NCI-H526 treated with DMSO at 0.1 percent for 48 hours (cell line): ENCODE measurements around the gene NEK1.
"Not testable (repeated sequence)": the region's sequence is repeated elsewhere in the genome, so short reads cannot be mapped to it uniquely, and the experiment has no call there.

Experiments
- DNase-seq: peaks from one replicate; lab custom pipeline; 2025; lab: John Stamatoyannopoulos, UW

The NEK1 gene

DNA sequence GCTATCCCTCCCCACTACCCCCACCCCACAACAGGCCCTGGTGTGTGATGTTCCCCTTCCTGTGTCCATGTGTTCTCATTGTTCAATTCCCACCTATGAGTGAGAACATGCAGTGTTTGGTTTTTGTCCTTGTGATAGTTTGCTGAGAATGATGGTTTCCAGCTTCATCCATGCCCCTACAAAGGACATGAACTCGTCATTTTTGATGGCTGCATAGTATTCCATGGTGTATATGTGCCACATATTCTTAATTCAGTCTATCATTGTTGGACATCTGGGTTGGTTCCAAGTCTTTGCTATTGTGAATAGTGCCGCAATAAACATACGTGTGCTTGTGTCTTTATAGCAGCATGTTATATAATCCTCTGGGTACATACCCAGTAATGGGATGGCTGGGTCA lies 118.1 kb downstream of the NEK1 start:
- DNase-seq, result not testable (repeated sequence)

DNA sequence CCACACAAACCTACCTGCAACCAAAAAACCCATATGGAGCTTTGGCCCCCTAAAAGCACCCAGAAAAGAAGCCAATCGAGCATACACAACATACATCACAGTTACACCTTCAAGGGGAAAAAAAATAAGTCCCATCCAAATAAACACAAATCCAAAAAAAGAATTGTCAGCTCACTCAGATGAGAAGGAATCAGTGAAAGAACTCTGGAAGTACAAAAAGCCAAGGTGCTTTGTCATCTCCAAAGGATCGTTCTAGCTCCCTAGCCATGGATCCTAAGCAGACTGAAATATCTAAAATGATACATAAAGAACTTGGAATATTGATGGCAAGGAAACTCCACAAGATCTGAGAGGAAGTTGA lies 119.2 kb downstream of the NEK1 start:
- DNase-seq, result no peak

DNA sequence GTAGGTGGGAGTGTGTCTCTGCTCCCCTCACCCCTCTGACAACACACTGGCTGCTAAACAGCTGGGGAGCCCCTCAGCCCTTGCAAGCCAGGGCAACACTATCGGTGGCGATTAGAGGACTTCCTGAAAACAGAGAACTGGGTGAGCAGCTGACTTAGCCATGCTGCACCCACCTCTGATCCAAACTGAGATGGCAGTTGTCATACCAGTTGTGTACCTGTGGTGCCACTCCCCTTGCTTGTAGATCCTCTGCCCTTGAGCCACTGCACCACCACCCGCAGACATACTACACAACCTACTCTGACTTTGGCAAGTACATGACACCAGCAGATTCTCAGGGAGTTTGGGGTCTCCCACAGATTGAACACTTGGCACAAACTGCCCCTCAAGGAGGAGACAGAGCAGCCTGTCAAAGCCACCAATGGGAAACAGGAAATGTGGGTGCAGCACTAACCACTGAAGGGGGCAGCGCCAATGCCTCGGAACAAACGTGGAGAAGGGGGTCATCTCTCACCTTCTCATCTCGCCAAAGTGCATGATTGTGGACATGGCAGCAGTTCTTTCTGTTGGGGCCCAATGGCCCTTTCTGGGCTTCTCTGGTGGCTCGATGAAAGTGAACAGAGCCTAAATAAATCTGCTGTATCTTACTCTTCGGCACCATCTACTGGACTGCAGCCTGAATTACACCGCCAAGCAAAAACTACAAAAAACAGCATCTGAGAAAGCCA lies 119.8 kb downstream of the NEK1 start:
- DNase-seq, result peak; percentile 19

DNA sequence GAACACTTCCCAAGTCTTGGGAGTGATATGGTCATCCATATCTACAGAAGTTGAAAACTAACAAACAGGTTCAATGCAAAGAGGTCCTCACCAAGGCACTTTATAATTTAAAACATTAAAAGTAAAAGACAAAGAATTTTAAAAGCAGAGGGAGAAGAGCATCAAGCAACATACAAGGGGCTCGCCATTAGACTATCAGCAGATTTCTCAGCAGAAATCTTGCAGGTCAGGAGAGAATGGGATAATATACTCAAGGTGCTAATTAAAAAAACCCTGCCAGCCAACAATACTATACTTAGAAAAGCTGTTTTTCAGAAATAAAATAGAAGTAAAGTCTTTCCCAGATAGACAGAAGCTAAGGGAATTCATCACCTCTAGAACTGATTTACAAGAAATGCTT lies 121.2 kb downstream of the NEK1 start:
- DNase-seq, result no peak

DNA sequence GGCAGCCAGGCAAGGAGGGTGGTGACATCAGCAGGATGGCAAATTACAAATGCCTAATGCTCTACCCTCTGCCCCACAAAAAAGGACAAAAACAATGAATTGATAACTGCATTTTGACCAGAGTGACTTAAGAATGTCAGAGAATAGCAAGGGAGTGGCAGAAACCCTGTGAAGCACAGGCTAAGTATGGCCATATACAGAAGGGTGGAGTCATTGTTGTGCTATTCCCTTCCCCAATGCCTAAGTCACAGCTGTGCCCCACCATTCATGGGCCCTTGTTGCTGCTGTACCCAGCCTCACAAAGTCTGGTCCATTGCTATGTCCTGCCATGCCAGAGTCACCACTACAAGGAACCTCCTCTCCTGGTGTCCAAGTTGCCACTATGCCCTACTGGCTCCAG lies 123.1 kb downstream of the NEK1 start:
- no peak for DNase-seq

DNA sequence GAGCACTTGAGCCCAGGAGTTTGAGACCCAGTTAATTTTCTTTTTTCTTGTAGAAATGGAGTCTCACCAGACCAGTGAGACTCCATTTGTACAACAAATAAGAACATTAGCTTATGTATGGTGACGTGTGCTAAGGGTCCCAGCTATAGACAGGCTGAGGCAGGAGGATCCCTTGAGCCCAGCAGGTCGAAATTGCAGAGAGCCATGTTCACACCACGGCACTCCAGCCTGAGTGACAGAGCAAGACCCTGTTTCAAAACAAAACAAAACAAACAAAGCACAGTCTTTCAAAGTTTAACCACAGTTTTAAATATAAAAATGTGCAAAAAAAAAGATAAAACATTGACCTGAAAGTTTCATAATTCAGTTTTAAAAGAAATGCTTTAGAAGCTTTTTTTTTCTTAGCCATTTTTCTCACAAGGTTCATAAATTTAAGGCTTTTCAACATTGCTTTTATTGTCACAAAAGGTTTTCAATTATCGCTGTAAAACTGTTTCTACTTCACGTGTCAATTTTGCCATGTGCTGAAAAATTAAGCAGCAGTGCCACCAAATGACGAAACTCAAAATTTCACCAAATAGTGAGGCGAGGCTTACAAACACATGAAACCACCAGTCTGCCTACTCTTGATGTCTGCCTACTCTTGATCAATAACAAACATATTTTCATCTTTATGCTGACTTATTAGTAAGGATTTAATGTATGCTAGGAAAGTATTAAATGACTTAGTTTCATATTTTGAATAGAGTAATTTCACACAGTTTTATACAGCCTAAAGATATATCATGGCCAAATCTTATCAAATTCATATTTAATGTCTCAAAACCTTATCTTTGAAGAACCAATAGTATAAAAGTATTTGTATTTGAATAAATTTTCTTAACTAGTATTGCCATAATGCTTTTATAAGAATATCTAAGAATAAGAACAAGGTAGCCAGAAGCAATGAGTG lies 126.3 kb downstream of the NEK1 start:
- DNase-seq, result peak; percentile 13

DNA sequence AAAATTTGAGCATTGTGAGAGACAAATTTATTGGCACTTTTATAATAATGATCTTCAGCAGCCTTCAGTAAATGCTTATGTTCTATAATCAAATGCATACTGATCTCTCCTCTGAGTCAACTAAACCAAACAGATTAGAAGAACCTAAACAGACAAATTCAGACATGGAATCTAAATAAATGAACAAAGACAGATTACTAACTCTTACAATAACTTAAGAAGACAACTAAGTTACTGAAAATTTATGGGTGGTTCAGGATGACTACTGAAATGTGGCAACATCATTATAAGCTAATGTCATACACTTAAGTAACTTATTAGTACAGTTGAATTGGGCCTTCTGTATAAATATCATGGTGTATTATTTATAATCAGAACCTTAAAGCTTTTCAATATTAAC lies 127.3 kb downstream of the NEK1 start:
- no peak for DNase-seq

DNA sequence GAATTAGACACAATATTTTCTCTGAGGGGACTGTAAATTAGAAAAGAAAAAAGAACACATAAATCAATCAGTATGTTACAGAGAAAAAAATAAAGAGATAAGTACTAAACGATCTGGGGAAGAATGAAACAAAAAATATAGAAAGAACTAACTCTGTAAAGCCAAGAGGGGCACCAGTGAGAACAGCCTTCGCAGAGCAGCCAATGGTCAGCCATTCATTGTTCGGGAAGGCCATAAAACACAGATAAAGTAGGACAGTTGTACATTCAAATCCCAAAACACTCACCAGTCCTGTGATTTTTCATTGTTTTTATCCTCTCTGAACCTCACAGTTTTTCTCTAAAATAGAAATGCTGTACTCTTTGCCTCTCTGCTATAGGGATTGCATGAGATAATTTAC lies 127.9 kb downstream of the NEK1 start:
- DNase-seq, result no peak

DNA sequence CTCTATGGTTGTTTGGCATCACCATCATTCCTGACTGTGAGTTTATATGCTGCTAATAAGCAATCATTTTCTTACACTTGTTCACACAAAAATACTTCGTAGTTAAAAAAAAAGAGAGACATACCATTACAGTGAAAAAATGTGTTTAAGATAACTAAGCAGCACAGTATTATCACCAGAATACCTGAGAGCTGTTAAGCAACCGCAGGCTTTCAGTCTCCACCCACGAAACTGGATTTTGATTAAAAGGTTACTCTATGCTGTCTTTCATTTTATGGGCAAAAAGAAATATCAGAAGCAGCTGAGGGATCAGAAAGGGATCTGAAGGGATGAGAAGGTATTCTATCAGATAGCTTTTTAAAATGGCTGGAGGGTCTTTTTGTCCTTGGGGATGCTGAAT lies 148.3 kb downstream of the NEK1 start:
- no peak for DNase-seq

DNA sequence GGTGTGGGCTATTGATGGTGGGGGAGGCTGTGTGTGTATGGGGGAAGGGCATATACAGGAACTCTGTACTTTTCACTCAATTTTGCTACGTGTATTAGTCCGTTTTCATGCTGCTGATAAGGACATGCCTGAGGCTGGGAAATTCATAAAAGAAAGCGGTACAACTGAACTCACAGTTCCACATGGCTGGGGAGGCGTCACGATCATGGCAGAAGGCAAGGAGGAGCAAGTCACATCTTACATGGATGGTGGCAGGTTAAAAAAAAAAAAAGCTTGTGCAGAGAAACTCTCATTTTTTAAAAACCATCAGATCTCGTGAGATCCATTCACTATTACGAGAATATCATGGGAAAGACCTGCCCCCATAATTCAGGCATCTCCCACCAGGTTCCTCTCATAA lies 152.3 kb downstream of the NEK1 start:
- DNase-seq, result no peak

DNA sequence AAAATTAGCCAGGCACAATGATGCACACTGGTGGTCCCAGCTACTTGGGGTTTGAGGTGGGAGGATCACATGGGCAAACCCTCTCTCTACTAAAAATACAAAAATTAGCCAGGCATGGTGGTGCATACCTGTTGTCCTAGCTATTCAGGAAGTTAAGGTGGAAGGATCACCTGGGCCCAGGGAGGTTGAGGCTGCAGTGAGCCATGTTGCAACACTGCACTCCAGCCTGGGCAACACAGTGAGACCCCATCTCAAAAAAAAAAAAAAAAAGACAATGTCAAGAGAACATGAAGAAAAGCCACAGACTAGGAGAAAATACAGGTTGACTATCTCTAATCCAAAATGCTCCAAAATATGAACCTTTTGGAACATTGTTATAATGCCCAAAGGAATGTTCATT lies 153.8 kb downstream of the NEK1 start:
- DNase-seq, result no peak

DNA sequence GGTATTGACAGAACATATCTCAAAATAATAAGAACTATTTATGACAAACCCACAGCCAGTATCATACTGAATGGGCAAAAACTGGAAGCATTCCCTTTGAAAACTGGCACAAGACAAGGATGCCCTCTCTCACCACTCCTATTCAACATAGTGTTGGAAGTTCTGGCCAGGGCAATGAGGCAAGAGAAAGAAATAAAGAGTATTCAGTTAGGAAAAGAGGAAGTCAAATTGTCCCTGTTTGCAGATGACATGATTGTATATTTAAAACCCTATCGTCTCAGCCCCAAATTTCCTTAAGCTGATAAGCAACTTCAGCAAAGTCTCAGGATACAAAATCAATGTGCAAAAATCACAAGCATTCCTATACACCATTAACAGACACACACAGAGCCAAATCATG lies 159.7 kb downstream of the NEK1 start:
- not testable (repeated sequence) for DNase-seq

DNA sequence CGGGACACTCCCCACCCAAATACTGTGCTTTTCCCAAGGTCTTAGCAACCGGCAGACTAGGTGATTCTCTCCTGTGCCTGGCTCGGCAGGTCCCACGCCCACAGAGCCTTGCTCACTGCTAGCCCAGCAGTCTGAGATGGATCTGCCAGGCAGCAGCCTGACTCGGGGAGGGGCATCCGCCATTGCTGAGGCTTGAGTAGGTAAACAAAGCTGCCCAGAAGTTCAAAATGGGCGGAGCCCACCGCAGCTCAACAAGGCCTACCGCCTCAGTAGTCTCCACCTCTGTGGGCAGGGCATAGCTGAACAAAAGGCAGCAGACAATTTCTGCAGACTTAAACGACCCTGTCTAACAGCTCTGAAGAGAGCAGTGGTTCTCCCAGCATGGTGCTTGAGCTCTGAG lies 163.4 kb downstream of the NEK1 start:
- DNase-seq, result not testable (repeated sequence)

DNA sequence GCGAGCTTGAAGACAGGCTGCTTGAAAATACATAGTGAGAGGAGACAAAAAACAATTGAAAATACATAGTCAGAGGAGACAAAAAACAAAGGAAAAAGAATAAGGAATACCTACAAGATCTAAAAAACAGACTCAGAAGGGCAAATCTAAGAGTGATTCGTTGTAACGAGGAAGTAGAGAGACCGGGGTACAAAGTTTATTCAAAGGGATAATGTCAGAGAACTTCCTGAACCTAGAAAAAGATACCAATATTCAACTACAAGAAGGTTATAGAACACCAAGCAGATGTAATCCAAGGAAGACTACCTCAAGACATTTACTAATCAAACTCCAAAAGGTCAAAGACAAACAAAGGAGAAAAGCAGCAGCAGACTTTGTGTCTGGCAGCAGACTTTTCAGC lies 165.6 kb downstream of the NEK1 start:
- no peak for DNase-seq

DNA sequence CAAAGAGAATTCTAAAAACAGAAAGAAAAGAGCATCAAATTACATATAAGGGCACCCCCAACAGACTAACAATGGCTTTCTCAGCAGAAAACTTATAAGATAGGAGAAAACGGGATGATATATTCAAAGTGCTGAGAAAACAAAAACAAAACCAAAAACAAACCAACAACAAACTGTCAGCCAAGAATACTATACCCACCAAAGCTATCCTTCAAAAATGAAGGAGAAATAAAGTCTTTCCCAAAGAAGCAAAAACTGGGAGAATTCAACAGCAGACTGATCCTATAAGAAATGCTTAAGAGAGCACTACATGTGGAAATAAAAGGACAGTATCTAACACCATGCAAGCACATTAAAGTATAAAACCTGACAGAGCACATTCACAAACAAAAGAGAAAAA lies 168.6 kb downstream of the NEK1 start:
- no peak for DNase-seq

DNA sequence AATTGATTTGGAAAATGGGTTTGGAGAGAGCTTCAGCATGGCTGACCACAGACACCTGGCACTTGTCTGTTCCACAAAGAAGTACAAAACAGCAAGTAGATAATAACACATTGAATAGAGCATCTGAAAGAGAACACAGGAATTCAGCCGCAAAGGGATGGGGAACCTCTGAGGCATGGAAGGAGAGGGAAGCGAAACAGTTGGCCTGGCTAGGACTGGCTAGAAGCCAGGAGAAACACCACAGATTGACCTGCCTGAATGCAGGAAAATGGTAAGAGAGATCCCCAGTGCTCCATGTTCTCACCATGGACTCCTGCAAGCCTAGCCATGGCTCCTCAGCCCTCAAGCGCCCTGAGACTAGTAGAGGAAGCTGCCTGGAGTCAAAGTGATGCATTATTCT lies 171.9 kb downstream of the NEK1 start:
- DNase-seq, result no peak

DNA sequence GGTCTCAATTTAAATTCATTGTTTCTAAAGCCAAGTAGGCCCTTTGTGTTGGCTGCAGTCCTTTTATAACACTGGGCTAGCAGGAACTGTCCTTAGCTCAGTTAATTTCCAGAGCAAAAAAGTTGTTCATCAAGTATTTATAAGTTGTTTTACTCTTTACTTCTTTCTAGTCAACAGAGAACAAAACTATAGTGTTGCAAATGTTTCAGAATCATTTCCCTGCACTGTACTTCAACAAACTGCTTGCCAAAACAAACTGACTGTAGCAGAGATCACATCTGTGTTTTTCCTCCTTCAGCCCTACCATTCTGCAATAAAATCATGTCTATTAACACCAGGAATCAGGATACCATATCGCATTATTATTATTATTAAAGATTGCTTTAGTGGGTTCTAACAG lies 173.1 kb downstream of the NEK1 start:
- DNase-seq, result no peak

DNA sequence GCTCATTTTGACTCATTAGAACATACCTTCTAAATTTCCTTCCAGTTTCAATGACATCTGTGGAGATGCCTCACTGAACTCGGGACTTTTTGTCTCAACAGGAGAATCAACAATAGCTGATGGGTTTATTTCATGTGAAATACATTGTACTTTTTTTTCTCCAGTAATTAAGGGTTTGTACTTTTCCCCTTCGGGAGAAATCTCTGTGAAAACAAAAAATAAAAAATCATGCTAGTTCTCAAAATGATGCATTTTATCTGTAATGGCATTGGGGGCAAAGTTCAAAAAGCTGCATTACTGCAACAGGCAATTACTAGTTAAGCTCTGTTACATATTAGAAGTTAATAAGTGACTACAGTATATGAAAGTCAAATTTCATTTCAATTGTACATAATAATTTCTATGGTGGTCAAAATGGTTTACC lies 174.3 kb downstream of the NEK1 start:
- DNase-seq, result peak; percentile 4

DNA sequence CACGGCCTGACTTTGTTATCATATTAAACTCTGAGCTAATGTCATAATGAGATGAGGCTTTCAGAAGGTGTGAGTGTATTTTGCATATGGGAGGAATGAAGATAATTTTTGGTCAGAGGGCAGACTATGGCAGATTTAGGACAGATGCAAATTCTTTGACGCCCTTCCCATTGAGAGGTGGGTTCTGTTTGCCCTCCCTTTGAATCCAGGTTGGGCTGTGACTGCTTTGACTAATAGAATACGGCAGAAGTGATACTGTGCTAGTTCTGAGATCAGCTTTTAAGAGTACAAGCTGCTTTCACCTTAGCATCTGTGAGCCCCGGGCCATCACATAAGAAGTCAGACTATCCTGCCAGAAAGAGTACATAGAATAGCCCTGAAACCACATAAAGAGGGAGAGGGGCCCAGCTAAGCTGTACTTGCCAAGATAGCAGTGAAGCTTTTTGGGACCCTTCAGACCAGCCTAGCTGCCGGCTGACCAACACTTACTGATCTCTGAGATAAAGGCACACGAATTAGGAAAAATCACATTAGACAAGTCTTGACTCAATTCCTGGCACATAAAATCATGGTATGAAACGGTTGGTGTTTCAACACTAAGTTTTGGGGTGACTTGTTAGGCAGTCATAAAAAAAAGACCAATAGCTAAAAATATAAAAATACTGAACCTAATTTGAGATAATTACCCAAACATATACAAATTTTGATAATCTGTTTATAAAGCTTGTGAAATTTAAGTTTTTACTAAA lies 174.9 kb downstream of the NEK1 start:
- DNase-seq, result peak; percentile 33

DNA sequence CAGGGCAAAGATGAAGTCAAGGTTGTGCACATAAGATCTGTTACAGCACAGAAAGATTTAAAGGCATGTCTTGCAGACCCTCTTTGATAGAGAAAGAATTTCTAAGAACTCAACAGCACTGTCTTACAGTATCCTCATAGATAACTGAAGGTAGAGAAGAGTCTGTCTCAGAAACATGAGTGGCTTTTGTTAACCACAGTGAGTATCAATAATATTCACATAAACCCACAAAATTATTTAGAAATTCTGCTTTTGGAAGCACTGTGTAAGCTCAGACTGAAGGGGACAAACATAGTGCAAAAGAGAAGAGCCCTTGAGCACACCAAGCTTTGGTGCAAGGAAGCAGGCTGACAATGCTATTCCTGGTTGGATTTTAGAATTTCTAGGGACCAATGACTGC lies 175.6 kb downstream of the NEK1 start:
- DNase-seq, result no peak

DNA sequence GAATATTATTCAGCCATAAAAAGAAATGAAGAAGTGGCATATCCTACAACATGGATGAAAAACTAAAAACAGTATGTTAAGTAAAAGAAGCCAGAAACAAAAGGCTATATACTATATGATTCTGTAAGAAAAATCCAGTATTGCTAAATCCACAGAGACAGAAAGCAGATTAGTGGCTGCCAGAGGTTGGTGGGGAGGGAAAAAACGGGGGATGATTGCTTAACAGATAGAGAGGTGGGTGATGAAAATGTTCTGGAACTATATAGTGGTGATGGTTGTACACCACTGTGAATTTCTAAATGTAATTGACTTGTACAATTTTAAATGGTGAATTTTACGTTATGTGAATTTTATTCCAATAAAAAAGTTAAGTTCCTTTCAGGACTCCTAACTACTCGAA lies 184.0 kb downstream of the NEK1 start:
- no peak for DNase-seq

DNA sequence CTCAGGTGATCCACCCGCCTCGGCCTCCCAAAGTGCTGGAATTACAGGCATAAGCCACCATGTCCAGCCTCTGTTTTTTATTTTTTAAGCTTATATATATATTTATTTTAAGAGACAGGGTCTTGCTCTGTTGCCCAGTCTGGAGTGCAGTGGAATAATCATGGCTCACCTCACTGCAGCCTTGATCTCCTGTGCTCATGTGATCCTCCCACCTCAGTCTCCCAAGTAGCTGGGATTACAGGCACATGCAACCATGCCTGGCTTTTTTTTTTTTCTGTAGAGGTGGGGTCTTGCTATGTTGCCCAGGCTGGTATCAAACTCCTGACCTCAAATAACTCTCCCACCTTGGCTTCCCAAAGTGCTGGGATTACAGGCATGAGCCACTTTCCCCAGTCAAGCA lies 184.7 kb downstream of the NEK1 start:
- DNase-seq, result not testable (repeated sequence)

DNA sequence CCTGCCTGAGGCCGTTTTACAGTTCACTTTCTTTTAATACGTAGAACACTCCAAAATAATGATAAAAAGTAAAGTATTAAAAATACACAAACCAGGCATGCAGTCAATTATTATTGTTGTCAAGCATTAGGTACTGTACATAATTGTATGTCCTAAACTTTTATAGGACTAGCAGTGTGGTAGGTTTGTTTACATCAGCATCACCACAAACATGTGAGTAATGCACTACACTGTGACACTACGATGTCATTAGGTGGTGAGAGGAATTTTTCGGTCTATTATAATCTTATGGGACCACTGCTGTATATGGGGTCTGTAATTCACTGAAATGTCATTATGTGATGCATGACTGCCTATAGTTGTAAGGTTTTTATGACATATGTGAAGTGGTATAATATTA lies 192.1 kb downstream of the NEK1 start:
- no peak for DNase-seq
